ENCODE data around the gene TPI1. TPM values are rescaled to one million over a fixed set of nuclear protein-coding genes. Genes with fewer than 3 reads are reported as not detected.
"Not testable (repeated sequence)": the region's sequence is repeated elsewhere in the genome, so short reads cannot be mapped to it uniquely, and the experiment has no call there.

Gene TPI1
- total RNA-seq, 2 experiments from 2014 or later: 1,593 to 1,653 TPM

- Mint-ChIP-seq H3K36me3 (peaks cover 22% of the 10 kb centered on the region), H3K4me1 (peaks cover 29% of the 10 kb centered on the region), H3K27ac (peak within 1 kb of the TSS; percentile 95), H3K4me3 (peak within 1 kb of the TSS; percentile 97), H3K9me3 (no peaks in the 10 kb centered on the region), H3K27me3 (no peaks in the 10 kb centered on the region)
- peak; percentile 91 for DNase-seq
Observed at GRCh38 chr12:6851153-6851920, 16.0 kb upstream of the TPI1 start, which contains the start of gene CDCA3. Gene CDCA3 (minus strand): TSS chr12:6851286. CDS start chr12:6850952, 334 bp downstream.

DNA sequence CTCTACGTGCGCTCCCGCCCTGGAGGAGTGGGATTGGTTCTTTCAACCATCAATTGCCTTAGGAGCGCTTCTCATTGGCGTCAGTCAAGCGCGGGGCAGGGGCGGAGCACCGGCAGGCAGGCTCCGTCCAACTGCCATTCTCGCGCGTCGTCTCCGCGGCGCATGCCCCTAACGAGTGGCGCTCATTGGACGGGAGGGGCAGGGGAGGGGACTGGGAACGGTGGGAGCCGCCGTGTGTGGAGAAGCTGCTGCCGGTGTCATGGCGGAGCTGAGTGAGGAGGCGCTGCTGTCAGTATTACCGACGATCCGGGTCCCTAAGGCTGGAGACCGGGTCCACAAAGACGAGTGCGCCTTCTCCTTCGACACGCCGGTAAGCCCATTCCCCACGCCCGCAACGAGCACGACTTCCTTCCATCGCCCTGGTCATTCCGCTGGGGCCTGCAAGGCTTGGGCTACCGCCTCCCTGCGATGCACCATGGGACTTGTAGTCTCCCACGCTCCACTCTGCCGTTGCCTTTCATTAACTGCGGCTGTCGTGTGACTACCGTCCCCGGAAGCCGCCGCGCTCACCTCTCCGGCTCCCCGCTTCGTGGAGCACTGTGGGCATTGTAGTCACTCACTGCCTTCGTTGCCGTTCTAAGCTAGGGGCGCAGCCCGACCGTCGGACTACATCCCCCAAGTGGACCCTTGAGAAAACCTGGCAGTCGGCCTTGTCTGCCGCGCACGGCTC, 15.2 kb upstream of the TPI1 start, which contains the start of gene USP5:
Gene USP5, plus strand, starts transcription at position 230 of the 730 bp plus-strand sequence. Its CDS starts 30 bp downstream, at position 260.
- Mint-ChIP-seq H3K9me3 (no peaks in the 10 kb centered on the region), H3K4me1 (peaks cover 29% of the 10 kb centered on the region), H3K27ac (peak within 1 kb of the TSS; percentile 95), H3K27me3 (no peaks in the 10 kb centered on the region), H3K4me3 (peak within 1 kb of the TSS; percentile 97), H3K36me3 (peaks cover 20% of the 10 kb centered on the region)
- DNase-seq: peak; percentile 99

- peak; percentile 72 for DNase-seq
- Mint-ChIP-seq H3K4me3 (peak overlapping the region; percentile 97), H3K36me3 (peaks cover 24% of the 10 kb centered on the region), H3K4me1 (peaks cover 29% of the 10 kb centered on the region), H3K27me3 (no peaks in the 10 kb centered on the region), H3K27ac (peak overlapping the region; percentile 95), H3K9me3 (no peaks in the 10 kb centered on the region)
Observed at GRCh38 chr12:6852651-6853354, 14.5 kb upstream of the TPI1 start.

DNA sequence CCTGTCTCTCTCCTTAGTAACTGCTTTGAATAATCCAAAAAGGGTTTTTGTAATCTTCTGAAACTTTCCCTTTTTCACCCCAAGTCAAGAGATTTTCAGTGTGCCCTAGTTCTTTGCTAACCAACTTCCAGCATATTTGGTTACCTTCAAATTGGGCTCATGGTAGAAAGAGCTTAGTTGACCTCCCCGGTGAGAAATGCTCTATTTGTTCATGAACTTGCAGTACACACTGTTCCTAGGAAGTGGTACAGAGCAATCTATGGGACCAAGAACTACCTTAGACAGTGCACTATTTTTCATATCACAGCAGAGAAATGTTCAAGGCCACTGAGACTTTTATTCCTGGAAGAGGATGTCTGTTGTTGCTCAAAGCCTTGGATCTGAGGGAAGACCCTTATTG, 13.7 kb upstream of the TPI1 start:
- DNase-seq: no peak
- Mint-ChIP-seq H3K36me3 (peaks cover 24% of the 10 kb centered on the region), H3K9me3 (no peaks in the 10 kb centered on the region), H3K27ac (peak overlapping the region; percentile 95), H3K27me3 (no peaks in the 10 kb centered on the region), H3K4me3 (peak overlapping the region; percentile 97), H3K4me1 (peaks cover 29% of the 10 kb centered on the region)

GRCh38 chr12:6854036-6854435, 13.3 kb upstream of the TPI1 start:
- peak overlapping the region; percentile 97 for H3K4me3 Mint-ChIP-seq
- H3K27ac Mint-ChIP-seq: peak overlapping the region; percentile 95

DNA sequence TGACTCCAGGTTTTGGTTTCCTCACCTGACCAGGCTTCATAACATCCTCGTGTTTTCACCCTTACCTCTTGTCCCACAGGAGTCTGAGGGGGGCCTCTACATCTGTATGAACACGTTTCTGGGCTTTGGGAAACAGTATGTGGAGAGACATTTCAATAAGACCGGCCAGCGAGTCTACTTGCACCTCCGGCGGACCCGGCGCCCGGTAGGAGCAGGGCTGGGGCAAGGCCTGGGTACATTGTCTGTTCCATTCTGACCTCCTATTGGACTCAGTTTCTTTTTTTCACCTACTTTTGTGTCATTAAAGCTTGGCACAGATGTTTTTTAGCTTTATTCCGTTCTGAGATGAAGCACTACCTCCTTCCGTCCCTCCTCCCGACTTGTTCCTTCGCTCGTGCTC, 12.0 kb upstream of the TPI1 start:
- H3K36me3 Mint-ChIP-seq: peaks cover 26% of the 10 kb centered on the region

More at GRCh38 chr12:6854036-6854435, 13.3 kb upstream of the TPI1 start:
- Mint-ChIP-seq H3K36me3 (peaks cover 25% of the 10 kb centered on the region), H3K9me3 (no peaks in the 10 kb centered on the region), H3K4me1 (peaks cover 29% of the 10 kb centered on the region), H3K27me3 (no peaks in the 10 kb centered on the region)
- DNase-seq: no peak

DNA sequence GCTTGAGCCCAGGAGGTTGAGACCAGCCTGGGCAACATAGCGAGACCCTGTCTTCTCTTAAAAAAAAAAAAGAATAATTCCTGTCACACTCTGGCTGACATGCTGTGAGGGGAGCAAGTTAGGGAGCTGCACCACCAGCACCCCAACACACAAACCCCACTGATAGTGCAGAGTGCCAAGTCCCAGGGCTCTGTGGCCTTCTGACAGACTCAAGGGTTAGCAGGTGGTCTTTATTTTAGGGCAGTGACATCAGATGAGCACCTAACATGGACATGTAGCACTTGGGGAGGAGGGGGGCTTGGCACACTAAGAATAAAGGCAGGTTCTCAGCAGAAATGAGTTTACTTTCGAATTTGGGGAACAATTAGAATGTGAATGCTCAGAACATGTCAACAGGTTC, 8.5 kb upstream of the TPI1 start:
- H3K27ac Mint-ChIP-seq: no peak overlapping the region
- peaks cover 39% of the 10 kb centered on the region for H3K36me3 Mint-ChIP-seq
- H3K27me3 Mint-ChIP-seq: no peaks in the 10 kb centered on the region
- no peak for DNase-seq
- no peak overlapping the region for H3K4me3 Mint-ChIP-seq
- H3K9me3 Mint-ChIP-seq: no peaks in the 10 kb centered on the region
- H3K4me1 Mint-ChIP-seq: peaks cover 7% of the 10 kb centered on the region

More for the DNA sequence above, 12.0 kb upstream of the TPI1 start:
- no peak overlapping the region for H3K27ac Mint-ChIP-seq
- peaks cover 18% of the 10 kb centered on the region for H3K4me1 Mint-ChIP-seq
- H3K9me3 Mint-ChIP-seq: no peaks in the 10 kb centered on the region
- H3K27me3 Mint-ChIP-seq: no peaks in the 10 kb centered on the region
- no peak overlapping the region for H3K4me3 Mint-ChIP-seq
- no peak for DNase-seq

DNA sequence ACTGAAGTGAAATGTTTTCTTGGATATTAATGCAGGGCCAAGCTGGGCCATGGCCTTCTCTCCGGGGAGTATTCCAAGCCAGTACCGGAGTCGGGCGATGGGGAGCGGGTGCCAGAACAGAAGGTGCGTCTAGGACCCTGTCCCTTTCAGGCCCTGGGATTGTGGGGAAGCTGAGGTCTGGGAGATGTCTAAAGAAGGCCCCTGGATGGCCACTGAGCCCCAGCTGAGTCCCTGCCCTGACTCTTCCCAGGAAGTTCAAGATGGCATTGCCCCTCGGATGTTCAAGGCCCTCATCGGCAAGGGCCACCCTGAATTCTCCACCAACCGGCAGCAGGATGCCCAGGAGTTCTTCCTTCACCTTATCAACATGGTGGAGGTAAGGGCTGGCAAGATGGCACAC, 7.2 kb upstream of the TPI1 start:
- DNase-seq: no peak
- Mint-ChIP-seq H3K9me3 (no peaks in the 10 kb centered on the region), H3K27me3 (no peaks in the 10 kb centered on the region), H3K4me1 (no peaks in the 10 kb centered on the region), H3K36me3 (peaks cover 42% of the 10 kb centered on the region), H3K4me3 (no peak overlapping the region), H3K27ac (no peak overlapping the region)

GRCh38 chr12:6860942-6861341, 6.4 kb upstream of the TPI1 start:
- Mint-ChIP-seq H3K27ac (no peak overlapping the region), H3K4me1 (peaks cover 5% of the 10 kb centered on the region), H3K9me3 (no peaks in the 10 kb centered on the region), H3K36me3 (peaks cover 38% of the 10 kb centered on the region), H3K27me3 (no peaks in the 10 kb centered on the region), H3K4me3 (no peak overlapping the region)
- no peak for DNase-seq

DNA sequence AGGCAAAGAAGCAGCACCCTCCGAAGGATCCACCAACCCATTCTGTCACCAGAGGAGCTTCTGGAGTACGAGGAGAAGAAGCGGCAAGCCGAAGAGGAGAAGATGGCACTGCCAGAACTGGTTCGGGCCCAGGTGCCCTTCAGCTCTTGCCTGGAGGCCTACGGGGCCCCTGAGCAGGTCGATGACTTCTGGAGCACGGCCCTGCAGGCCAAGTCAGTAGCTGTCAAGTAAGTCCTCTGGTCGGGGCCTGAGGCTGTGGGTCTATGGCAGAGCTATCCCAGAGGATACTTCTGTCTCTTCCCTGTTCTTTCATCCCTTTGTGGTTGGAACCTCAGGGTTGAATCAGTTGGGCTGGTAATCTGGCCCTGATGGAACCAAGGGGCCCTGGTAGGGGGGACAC, 5.9 kb upstream of the TPI1 start:
- Mint-ChIP-seq H3K27me3 (no peaks in the 10 kb centered on the region), H3K36me3 (peaks cover 38% of the 10 kb centered on the region), H3K4me1 (peaks cover 10% of the 10 kb centered on the region), H3K27ac (no peak overlapping the region), H3K9me3 (no peaks in the 10 kb centered on the region), H3K4me3 (no peak overlapping the region)
- no peak for DNase-seq

DNA sequence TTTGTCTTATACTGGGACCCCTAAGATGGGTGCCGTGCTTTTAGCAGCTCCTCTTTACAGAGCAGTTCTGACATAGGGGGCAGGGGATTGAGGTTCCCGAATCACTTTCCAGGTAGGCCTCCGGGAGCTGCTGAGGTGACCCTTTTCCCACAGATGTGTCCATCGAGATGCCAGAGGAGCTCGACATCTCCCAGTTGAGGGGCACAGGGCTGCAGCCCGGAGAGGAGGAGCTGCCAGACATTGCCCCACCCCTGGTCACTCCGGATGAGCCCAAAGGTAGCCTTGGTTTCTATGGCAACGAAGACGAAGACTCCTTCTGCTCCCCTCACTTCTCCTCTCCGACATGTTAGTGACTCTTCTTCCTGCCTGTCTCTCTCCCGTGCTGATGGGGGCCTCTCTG, 4.3 kb upstream of the TPI1 start:
- H3K4me3 Mint-ChIP-seq: no peak overlapping the region
- peaks cover 18% of the 10 kb centered on the region for H3K4me1 Mint-ChIP-seq
- no peaks in the 10 kb centered on the region for H3K9me3 Mint-ChIP-seq
- no peaks in the 10 kb centered on the region for H3K27me3 Mint-ChIP-seq
- no peak overlapping the region for H3K27ac Mint-ChIP-seq
- H3K36me3 Mint-ChIP-seq: peaks cover 36% of the 10 kb centered on the region
- no peak for DNase-seq

GRCh38 chr12:6863586-6864321, 3.6 kb upstream of the TPI1 start:
- no peak for DNase-seq
- Mint-ChIP-seq H3K9me3 (no peaks in the 10 kb centered on the region), H3K4me3 (no peak overlapping the region)

GRCh38 chr12:6865307-6865706, 2.0 kb upstream of the TPI1 start:
- H3K9me3 Mint-ChIP-seq, H3K4me3 Mint-ChIP-seq, H3K27me3 Mint-ChIP-seq, DNase-seq, H3K27ac Mint-ChIP-seq: not testable (repeated sequence)
- Mint-ChIP-seq H3K4me1 (peaks cover 36% of the 10 kb centered on the region), H3K36me3 (peaks cover 48% of the 10 kb centered on the region)

More at GRCh38 chr12:6863586-6864321, 3.6 kb upstream of the TPI1 start:
- H3K36me3 Mint-ChIP-seq: peaks cover 40% of the 10 kb centered on the region
- H3K4me1 Mint-ChIP-seq: peaks cover 21% of the 10 kb centered on the region
- H3K27me3 Mint-ChIP-seq: no peaks in the 10 kb centered on the region
- H3K27ac Mint-ChIP-seq: no peak overlapping the region

- H3K27me3 Mint-ChIP-seq: no peaks in the 10 kb centered on the region
- no peak overlapping the region for H3K27ac Mint-ChIP-seq
- peaks cover 46% of the 10 kb centered on the region for H3K4me1 Mint-ChIP-seq
- H3K4me3 Mint-ChIP-seq: peak overlapping the region; percentile 90
- no peaks in the 10 kb centered on the region for H3K9me3 Mint-ChIP-seq
- DNase-seq: peak; percentile 41
- H3K36me3 Mint-ChIP-seq: peaks cover 49% of the 10 kb centered on the region
Observed at GRCh38 chr12:6866163-6866919, 990 bp upstream of the TPI1 start.

Data from activated naive CD8-positive, alpha-beta T cell treated with anti-CD3 and anti-CD28 coated beads for 36 hours (primary cell).